GM12873 (cell line): Measurements from ENCODE around the gene GDI1.

ENCODE experiments used
- CTCF ChIP-seq: IDR thresholded peaks from 2 replicates; pipeline ENCODE4 v1.5.1; 2012; ENCODE audit warnings: low read depth, mild to moderate bottlenecking, moderate library complexity, low read length, control low read depth; ENCODE audit not compliant: insufficient read depth; ENCODE audit errors: missing control alignments

Gene GDI1

GRCh38 chrX:154490021-154490413 lies 53.1 kb downstream of the GDI1 start:
- no peak for TF ChIP-seq CTCF

- no peak for TF ChIP-seq CTCF
Measured at GRCh38 chrX:154490414-154491083, 53.6 kb downstream of the GDI1 start, which contains the start of gene SLC10A3. Gene SLC10A3 (minus strand): TSS chrX:154490629. CDS start chrX:154488940, 1,689 bp downstream.
